GM21381 (cell line): ENCODE data around the gene PGF.
"Not testable (repeated sequence)": the region's sequence is repeated elsewhere in the genome, so short reads cannot be mapped to it uniquely, and the experiment has no call there.

Experiments
- ATAC-seq: cut with Tn5 transposase; IDR thresholded peaks from one replicate; pipeline ENCODE4 v1.9.1; 2021; ENCODE audit warnings: mild to moderate bottlenecking, moderate library complexity; ENCODE audit not compliant: unreplicated experiment

PGF gene

DNA sequence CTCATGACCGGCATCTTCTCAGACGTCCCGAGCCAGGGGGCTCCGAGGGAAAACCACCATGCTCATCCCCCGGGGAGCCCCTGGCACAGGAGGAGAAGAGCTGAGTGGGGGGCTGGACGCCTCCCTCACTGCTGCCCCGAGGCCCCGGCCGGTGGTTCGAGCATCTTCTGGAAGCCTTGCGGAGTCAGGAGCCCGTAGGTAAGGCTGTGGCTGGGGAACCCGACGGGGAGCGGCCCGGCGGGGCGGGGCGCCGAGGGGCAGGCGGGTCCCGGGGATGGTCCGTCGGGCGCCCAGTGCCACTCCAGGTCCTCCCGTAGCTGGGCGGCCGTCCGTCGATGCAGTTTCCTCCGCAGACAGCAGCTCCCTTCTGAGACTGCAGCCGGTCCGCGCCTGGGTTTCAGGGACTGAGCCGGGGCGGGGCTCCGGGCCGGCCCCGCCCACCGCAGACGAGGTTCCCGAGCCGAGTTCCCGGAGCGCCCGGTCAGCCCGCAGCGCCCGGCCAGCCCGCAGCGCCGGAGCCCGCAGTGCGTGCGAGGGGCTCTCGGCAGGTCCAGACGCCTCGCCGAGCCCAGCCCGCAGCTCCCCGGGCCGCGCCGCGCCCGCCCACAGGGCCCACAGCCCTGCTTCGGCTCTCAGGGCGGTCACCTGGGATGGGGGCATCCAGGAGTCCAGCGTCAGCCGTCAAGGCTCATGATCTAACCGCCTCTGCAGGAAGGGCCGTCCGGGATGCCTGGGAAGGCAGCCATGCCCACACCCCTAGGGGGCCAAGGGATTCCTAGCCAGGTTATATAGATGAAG is at the start of gene PGF:
Gene PGF (minus strand): TSS at position 369 of the 798 bp plus-strand sequence. CDS start 355 bp downstream, at position 14.
- ATAC-seq: peak; percentile 59

DNA sequence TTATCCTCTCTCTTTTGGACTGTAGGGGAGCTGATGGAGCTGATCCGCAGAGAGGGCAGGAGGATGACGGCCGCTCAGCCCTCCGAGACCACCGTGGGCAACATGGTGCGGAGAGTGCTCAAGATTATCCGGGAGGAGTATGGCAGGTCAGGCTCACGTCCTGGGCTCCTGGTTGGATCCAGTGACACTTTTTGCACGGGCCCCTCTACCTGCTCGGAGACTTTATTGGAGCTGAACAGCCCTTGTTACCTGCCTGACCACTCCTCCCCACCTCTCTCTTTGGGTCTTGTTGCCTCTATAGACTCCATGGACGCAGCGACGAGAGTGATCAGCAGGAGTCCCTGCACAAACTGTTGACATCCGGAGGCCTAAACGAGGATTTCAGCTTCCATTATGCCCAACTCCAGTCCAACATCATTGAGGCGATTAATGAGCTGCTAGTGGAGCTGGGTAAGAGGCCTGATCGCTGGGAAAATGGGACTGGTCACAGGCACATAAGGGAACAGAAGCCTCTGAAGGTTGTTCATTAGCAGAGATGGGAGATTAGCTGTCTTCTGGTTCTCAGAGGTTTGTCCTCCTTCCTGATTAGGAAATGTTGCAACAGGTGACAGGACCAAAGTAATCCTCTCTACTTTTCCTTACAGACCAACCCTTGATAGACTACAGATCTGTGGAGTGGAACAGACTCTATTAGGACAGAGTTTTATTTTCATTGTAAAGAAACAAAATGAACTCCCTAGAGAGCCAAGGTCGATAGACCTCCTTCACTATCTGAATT is 48.0 kb upstream of the PGF start:
- ATAC-seq: peak; percentile 5

DNA sequence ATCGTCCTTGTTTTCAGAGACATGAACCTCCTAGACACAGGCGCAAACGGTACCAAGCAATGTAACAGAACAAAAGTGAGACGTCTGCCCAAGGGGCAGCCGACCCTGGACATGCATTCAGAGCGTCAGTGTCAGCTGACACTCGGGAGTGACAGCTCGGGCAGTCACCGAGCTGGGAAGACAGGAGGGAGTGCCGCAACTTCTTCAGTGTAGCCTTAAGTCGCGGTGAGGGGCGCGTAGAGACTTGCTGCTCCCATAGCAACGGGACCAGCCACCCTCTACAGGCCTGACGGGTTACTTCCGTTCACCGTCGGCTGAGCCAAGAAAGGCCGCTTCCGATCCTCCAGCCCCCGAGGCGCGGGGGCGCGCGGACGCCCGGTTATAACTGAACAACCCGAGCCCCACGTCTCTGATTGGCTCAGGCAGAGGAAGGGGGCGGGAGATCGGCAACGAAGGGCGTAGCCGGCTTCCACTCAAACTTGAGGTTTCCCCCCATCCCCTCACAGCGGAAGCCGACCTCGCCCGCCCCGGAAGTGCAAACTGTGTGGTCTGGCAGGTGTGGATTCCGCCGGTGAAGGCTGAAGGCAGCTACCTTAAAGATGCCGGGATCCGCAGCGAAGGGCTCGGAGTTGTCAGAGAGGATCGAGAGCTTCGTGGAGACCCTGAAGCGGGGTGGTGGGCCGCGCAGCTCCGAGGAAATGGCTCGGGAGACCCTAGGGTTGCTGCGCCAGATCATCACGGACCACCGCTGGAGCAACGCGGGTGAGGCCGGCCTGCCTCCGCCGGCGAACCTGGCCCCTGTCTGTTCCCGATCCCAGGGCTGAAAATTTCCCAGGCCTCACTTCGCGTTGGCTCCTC is 47.2 kb upstream of the PGF start, which contains the start of gene EIF2B2:
Gene EIF2B2 (plus strand): TSS at position 530 of the 858 bp plus-strand sequence. CDS start 70 bp downstream, at position 600.
- peak; percentile 97 for ATAC-seq

DNA sequence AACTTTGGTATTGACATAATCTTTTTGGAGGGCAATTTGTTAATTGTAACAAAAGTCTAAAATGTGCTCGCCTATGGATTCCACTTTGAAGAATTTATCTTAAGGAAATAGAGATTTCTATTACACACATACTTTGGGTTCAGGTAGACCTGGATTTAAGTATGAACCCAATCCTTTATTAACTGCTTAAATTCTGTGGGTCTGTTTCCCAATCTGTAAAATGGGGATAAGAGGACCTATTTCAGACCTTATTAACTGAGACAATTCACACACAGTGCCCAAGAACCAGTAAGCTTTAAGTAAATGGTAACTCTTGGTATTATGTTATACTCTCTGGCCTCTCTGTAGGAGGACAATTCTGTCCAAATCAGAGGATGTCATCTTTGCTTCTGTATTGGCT is 46.5 kb upstream of the PGF start:
- no peak for ATAC-seq

DNA sequence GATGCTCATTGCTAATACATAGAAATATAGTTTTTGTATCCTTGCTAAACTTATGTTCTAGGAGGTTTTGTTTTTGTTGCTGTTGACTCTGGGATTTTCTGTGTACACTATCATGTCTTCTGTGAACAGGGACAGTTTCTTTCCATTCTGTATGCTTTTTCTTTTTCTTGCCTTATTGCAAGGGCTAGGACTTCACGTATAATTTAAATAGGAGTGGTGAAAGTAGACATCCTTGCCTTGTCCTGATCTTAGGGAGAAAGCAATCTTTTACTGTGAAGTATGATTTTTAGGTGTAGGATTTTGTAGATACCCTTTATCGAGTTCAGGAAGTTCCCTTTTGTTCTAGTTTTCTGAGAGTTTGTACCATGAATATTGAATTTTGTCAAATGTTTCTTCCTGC is 45.9 kb upstream of the PGF start:
- ATAC-seq: no peak

DNA sequence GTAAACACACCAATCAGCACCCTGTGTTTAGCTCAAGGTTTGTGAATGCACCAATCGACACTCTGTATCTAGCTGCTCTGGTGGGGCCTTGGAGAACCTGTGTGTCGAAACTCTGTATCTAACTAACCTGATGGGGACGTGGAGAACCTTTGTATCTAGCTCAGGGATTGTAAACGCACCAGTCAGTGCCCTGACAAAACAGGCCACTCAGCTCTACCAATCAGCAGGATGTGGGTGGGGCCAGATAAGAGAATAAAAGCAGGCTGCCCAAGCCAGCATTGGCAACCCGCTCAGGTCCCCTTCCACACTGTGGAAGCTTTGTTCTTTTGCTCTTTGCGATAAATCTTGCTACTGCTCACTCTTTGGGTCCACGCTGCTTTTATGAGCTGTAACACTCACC is 40.4 kb upstream of the PGF start:
- ATAC-seq: not testable (repeated sequence)

DNA sequence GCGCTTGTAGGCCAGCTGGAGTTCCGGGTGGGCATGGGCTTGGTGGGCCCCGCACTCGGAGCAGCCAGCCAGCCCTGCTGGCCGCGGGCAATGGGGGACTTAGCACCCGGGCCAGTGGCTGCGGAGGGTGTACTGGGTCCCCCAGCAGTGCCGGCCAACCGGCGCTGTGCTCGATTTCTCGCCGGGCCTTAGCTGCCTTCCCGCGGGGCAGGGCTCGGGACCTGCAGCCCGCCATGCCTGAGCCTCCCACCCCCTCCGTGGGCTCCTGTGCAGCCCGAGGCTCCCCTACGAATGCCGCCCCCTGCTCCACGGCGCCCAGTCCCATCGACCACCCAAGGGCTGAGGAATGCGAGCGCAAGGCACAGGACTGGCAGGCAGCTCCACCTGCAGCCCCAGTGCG is 38.8 kb upstream of the PGF start:
- not testable (repeated sequence) for ATAC-seq

DNA sequence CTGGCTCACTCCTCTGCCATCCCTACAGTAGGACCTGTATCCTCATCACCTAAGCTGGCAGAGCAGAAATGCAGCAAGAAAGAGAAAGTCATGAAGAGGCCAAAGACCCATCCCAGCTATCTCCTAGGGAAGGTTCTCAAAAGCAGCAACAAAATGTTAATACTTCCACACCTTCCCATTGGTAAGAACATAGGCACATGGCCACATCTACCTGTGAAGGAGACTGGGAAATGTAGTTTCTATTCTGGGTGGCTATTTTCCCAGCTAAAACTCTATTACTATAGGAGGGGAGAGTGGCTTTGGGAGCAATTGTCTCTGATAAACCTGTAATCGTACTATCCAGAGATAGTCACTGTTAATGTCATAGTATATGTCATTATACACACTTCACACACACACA is 33.6 kb upstream of the PGF start:
- no peak for ATAC-seq

DNA sequence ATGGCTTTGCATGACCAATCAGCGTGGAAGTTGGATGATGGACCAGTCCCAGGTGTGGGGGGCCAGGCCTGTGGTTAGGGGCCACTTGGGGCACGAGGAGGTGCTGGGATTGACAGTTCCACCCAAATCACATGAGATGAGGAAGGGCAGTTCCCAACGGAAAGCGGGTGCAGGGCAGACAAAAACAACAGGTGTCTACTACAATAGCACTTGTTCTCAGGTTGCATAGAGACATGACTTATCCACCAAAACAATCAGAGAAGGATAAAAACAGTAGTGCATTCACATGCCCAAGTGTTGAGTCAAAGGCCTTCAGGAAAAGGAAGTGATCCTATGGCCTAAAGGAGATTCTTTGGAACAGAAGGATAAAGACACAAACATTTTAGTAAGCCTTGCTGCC is 32.7 kb upstream of the PGF start:
- no peak for ATAC-seq

DNA sequence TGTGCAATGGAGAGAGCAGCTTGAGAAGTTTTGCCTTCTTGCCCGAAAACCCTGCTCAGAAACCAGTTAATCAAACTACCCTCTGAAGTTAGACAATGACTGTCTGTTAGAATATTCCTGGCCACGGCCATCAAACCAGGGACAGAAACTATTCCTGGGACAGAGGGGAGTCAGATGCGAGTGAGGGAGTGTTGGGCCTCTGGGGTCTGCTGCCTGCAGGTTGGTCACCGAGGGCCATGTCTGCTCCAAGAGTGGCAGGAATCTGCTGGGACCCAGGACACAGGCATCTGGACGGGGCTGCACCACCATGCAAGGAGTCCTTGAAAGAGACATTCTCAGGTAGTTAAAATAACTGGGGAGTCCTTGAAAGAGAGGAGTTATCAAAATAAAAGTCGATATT is 30.4 kb upstream of the PGF start:
- no peak for ATAC-seq

DNA sequence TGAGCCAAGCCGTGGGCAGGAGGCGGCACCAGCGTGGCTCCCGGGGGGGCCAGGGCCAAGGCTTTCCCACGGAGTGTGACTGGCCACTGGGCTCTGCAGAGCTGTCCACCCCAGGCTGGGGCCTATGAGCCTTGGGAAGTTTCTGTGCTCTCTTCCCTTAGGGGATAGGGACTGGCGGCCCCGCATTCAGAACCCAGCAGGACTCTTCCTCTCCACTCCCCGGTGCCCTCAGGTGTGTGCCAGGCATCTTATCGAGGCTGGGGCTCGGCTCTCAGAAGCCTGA is 29.6 kb upstream of the PGF start:
- ATAC-seq: no peak

DNA sequence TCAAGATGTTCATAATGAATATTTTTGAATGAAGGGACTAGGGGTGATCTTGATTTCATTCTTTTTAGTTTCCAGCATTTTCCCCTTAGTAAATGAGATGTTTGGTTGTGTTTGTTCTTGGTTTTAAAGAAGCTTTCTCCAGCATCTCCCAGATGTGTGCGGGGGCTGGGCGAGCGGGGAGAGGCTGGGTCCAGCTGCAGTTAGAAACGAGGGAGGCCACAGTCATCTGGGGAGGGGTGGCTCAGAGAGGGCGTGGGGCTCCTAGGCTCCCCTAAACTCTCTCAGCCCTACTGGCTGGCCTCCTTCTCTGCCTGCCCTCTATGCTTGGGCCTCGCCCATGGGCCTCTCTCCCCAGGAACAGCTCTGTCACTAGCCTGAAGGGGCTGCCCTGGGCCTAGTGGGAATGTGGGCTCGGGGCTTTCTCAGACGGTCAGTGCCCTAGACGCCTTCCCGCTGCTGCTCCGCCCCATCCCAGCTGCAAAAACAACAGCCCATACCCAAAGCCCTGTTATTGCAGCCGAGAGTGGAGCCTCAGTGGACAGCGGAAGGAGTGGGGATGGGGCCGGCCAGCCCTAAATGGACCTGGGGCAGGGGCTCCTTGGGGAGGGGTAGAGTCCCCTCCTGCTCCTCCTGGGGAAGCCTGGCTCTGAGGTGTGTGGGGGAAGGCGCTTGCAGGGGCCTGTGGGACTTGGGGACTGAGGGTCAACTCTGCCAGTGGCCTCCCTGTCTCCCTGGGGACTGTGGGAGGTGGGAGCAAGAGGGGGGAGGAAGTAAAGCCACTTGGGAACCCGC is 29.0 kb upstream of the PGF start:
- no peak for ATAC-seq

DNA sequence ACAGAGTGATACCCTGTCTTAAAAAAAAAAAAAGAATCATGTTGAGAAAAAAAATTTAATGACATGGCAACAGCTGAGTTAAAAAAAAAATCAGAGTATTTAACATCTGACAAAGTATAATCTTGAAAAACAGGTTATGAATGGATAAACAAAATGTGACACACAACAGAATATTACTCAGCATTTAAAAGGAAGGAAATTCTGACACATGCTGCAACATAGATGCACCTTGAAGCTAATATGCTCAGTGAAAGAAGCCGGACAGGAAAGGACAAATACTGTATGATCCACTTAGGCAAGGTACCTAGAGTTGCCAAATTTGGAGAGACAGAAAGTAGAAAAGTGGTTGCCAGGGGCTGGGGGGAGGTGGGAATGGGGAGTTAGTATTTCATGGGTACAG is 27.9 kb upstream of the PGF start:
- no peak for ATAC-seq

DNA sequence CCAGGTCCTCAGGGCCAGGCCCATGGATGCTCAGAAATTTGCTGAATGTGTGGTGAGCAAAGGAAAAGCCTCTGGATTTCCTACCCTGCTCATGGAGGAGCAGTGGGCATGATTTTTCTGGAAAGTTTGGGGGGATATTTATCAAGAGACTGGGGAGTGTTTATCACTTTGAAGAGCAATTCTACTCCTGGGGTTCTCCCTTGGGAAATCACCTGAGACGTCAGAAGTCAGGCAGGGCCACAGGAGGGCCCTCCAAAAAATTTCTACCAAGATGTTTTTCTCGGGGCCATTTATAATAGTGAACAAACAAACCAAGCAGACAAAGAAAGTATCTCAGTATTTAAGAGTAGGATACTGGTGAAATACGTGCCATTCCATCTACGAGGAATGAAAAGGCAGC is 27.3 kb upstream of the PGF start:
- no peak for ATAC-seq

DNA sequence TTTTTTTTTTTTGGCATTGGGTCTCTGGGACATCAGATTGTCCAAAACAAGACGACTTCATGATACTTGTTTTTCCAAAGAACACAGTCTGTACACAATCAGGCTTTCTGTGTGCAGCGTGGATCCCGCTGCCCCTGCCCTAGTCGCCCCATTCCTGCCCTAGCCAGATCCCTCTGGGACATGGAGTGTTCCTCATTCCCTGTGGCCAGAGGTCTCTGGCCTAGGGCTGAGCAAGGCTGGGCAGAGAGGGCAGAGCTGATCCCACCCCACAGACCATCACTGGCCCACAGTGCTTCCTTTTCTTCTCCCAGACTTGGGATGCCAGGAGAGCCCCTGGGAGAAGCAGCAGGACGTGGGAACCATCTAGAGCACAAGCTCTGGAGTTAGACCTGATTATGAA is 26.4 kb upstream of the PGF start:
- ATAC-seq: no peak

DNA sequence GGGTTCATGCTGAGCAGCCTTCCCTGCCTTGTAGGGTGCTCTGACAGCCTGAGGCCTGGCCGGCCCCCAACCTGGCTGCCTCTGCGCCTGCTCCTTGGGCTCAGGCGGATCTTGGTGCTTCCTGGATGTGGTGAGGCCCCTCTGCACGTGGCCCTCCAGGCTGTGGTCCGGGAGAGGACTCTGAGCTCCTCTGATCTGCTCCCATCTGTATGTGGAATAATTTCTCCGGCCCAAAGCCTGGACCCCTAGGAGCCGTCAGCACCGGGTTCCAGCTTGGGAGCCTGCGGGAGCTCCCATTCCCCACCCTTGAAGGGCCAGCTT is 26.0 kb upstream of the PGF start:
- ATAC-seq: no peak

DNA sequence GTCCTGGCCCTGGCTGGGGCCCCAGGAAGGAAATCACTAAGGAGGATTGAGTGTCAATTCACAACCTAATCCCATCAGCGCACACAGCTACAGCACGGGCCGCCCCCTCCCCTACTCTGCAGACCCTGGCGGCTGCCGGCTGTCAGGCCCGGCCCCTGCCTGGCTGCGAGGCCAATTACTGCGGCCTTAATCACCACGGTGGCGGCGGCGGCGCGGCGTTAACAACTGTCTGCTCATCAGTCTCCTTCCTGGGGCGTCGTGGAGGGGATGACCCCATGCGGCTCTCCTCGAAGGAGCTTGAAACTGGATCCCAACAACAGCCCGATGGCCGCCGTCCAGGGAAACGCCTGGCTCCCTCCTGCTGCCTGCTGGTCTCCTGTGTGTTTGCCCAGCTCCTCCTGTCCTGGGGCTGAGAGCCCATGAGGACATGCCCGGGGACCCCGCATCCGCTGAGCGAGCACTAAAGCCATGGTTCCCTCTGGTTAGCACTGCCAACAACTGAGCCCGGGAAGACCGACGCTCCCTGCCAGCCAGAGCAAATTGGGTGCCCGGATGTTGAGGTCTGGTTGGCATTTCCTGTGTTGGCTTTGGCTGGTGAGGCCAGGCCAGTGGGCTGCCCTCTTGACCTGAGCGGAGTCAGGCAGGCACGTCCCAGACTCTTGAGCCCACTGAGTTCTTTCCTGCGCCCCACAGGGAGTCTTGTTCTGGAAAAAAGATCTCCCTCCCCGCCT is 25.5 kb upstream of the PGF start:
- no peak for ATAC-seq

DNA sequence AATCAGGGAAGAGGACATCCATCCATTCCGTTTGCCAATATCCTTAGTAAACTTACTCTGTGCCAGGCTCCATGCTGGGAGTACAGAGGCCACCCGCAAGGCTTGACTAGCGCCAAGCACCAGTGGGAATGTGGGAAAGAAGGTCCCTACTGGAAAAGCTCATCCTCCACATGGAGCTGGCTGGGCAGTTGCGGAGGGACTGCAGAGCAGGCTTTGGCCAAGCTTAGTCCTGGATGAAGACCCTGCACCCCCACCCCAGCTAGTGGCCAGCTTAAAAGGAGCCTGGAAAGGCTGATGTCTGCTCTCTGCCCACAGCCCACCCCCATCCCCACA is 25.0 kb upstream of the PGF start:
- no peak for ATAC-seq

DNA sequence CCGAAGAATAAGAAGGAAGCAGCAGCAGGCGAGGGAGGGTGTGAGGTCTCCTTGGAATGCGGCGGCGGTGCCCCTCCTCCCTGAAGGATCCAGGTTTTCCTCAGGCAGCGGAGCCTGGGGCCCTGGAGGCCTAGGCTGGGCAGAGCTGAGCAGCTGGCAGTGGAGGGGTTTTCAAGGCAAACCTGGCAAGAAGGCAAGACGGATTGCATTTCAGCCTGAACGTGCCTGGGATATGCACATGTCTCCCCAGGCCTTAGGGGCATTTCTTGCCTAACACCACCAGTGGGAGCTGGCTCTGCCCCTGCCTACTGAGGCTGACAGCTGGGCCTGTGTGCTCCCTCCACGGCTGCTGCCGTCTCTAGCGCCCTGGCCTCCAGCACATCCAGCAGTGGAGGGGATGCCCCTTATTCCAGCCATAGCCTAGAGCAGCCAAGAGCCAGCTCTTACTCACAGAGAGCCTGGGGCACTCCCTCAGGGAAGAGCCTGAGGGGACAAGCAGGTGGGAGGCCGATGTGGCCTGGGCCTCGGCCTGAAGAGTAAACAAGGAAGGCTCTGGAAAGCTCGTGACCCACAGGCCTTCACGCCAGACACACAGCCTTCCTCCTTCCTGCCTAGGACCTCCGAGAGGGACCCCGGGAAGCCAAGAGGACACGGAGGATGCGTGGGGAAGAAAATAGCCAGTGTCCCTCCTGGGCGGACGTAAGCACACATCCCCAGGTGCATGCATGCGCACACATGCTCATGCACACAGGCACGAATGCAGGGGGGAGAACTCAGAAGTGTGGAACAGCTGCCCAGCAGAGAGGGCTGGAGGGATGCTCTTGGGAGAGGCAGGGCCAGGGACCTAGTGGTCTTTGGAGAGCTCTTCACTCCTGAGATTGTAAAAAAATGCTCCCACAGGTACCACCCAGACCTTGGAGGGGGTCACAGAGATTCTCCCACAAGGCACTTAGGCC is 24.3 kb upstream of the PGF start:
- ATAC-seq: no peak
